ENCODE data around the gene LUC7L2. TPM values are rescaled to one million over a fixed set of nuclear protein-coding genes. Genes with fewer than 3 reads are reported as not detected.

The LUC7L2 gene
- total RNA-seq, 1 donor from 2014 or later = 111 TPM

DNA sequence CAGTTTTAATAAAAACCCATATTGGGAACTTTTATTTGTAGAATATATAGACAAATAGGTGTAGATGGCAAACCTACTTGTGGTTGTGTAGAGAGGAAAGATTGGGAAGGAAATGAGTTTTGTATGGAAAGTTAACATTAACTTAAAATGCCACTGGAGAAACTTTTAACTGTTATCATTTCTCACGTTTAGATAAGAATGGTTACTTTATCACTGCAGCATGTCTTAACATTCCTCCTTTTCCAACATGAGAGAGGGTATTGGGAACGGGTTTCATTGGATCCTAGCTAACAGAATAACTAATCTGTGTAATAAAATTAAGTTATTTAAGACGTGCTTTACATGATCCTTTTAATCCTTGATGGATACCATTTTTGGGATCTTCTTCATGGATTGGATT is 1.8 kb downstream of the LUC7L2 start:
- H3F3A ChIP-seq (ENCODE audit: low read depth) = peaks cover 33% of the 10 kb centered on the region
- H3K27ac Mint-ChIP-seq = peak overlapping the region; percentile 46
- peaks cover 81% of the 10 kb centered on the region for H3K79me2 ChIP-seq (ENCODE audit: low read depth)
- no peaks in the 10 kb centered on the region for H3K9me3 Mint-ChIP-seq
- peak overlapping the region; percentile 80 for H3K9ac ChIP-seq
- H3K4me3 Mint-ChIP-seq = peak overlapping the region; percentile 98
- TF ChIP-seq, protein P1, sequence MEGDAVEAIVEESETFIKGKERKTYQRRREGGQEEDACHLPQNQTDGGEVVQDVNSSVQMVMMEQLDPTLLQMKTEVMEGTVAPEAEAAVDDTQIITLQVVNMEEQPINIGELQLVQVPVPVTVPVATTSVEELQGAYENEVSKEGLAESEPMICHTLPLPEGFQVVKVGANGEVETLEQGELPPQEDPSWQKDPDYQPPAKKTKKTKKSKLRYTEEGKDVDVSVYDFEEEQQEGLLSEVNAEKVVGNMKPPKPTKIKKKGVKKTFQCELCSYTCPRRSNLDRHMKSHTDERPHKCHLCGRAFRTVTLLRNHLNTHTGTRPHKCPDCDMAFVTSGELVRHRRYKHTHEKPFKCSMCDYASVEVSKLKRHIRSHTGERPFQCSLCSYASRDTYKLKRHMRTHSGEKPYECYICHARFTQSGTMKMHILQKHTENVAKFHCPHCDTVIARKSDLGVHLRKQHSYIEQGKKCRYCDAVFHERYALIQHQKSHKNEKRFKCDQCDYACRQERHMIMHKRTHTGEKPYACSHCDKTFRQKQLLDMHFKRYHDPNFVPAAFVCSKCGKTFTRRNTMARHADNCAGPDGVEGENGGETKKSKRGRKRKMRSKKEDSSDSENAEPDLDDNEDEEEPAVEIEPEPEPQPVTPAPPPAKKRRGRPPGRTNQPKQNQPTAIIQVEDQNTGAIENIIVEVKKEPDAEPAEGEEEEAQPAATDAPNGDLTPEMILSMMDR (IDR thresholded peaks at IDR 0.05) = no peak
- no peak for TF ChIP-seq EZH2phosphoT487 (IDR thresholded peaks at IDR 0.05)
- TF ChIP-seq EZH2 (IDR thresholded peaks at IDR 0.05) = no peak
- H3K4me2 ChIP-seq = peak overlapping the region; percentile 91
- H3K27ac ChIP-seq = peak overlapping the region; percentile 78
- peaks cover 11% of the 10 kb centered on the region for H3K36me3 Mint-ChIP-seq
- no peak for DNase-seq (ENCODE audit: low spot score)
- H3K4me1 ChIP-seq = peaks cover 19% of the 10 kb centered on the region
- no peaks in the 10 kb centered on the region for H3K9me3 ChIP-seq (ENCODE audit: low read depth)
- H2AFZ ChIP-seq (replicated peaks) = no peak overlapping the region
- peak overlapping the region; percentile 84 for H3K4me3 ChIP-seq
- peaks cover 23% of the 10 kb centered on the region for H3K4me1 Mint-ChIP-seq
- H3K36me3 ChIP-seq = no peaks in the 10 kb centered on the region
- no peaks in the 10 kb centered on the region for H3K27me3 ChIP-seq
- H4K20me1 ChIP-seq (ENCODE audit: low read depth) = peaks cover 50% of the 10 kb centered on the region
- peaks cover 5% of the 10 kb centered on the region for H3K27me3 Mint-ChIP-seq (ENCODE audit: insufficient read depth, low read depth)

DNA sequence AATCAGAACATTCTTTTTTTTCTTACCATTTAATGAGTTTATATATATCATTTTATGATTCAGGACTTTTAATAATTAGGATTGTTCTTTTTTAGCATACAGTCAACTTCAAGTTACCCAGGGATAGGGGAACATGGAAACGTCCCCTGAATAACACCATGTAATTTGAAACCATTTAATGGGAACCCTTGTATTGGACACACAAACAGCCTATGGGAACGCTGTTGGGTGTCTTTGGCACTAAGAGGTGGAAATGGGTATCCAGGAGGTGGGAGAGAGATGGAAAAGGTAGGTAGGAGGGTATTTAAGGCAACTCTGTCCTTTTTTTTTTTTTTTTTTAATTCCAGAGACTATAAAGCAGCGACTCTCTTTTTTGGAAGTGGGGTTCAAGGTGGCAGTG is 2.6 kb downstream of the LUC7L2 start:
- TF ChIP-seq, protein P1 (IDR thresholded peaks at IDR 0.05) = no peak
- TF ChIP-seq EZH2 (IDR thresholded peaks at IDR 0.05) (no peak), EZH2phosphoT487 (IDR thresholded peaks at IDR 0.05) (no peak)
- Histone ChIP-seq H3K4me1 (peaks cover 19% of the 10 kb centered on the region), H4K20me1 (ENCODE audit: low read depth) (peaks cover 57% of the 10 kb centered on the region), H3K4me3 (peak overlapping the region; percentile 84), H3K36me3 (no peaks in the 10 kb centered on the region), H3K4me2 (peak overlapping the region; percentile 91), H3K27me3 (no peaks in the 10 kb centered on the region), H2AFZ (replicated peaks) (no peak overlapping the region), H3K9ac (no peak overlapping the region), H3K9me3 (ENCODE audit: low read depth) (no peaks in the 10 kb centered on the region), H3F3A (ENCODE audit: low read depth) (peaks cover 33% of the 10 kb centered on the region), H3K79me2 (ENCODE audit: low read depth) (peaks cover 86% of the 10 kb centered on the region), H3K27ac (no peak overlapping the region)
- peak; percentile 53 for DNase-seq (ENCODE audit: low spot score)
- Mint-ChIP-seq H3K4me3 (peak overlapping the region; percentile 19), H3K27me3 (ENCODE audit: insufficient read depth, low read depth) (peaks cover 5% of the 10 kb centered on the region), H3K27ac (no peak overlapping the region), H3K4me1 (peaks cover 23% of the 10 kb centered on the region), H3K36me3 (peaks cover 11% of the 10 kb centered on the region), H3K9me3 (no peaks in the 10 kb centered on the region)

DNA sequence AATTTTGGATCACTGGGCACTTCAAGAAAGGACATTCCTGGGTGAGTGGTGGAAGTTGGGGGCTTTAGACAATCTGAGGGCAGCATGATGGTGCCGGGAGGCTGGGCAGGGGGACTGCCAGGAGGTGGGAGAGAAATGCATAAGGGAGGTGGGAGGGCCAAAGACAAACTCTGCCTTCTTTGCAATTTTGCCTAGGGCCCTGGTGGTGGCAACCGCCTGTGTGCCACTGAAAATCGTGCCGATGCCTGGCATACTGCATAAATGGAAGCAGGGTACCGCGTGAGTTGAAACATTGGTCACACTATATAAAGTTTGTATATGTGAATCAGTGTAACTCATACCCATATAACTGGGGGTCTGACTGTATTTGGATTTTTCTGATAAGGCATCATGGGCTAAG is 3.3 kb downstream of the LUC7L2 start:
- Histone ChIP-seq H3K4me3 (no peak overlapping the region), H4K20me1 (ENCODE audit: low read depth) (peaks cover 63% of the 10 kb centered on the region), H3F3A (ENCODE audit: low read depth) (peaks cover 33% of the 10 kb centered on the region), H3K36me3 (no peaks in the 10 kb centered on the region), H3K9ac (no peak overlapping the region), H2AFZ (replicated peaks) (no peak overlapping the region), H3K27me3 (no peaks in the 10 kb centered on the region), H3K79me2 (ENCODE audit: low read depth) (peaks cover 86% of the 10 kb centered on the region), H3K4me2 (peak overlapping the region; percentile 91), H3K9me3 (ENCODE audit: low read depth) (no peaks in the 10 kb centered on the region), H3K27ac (no peak overlapping the region), H3K4me1 (peaks cover 19% of the 10 kb centered on the region)
- no peak for DNase-seq (ENCODE audit: low spot score)
- H3K36me3 Mint-ChIP-seq = peaks cover 17% of the 10 kb centered on the region
- TF ChIP-seq EZH2 (IDR thresholded peaks at IDR 0.05) (no peak), EZH2phosphoT487 (IDR thresholded peaks at IDR 0.05) (no peak)
- TF ChIP-seq, protein P1 (IDR thresholded peaks at IDR 0.05) = no peak
- H3K27me3 Mint-ChIP-seq (ENCODE audit: insufficient read depth, low read depth) = peaks cover 5% of the 10 kb centered on the region
- H3K4me3 Mint-ChIP-seq = peak overlapping the region; percentile 5
- no peaks in the 10 kb centered on the region for H3K9me3 Mint-ChIP-seq
- H3K27ac Mint-ChIP-seq = peak overlapping the region; percentile 30
- peaks cover 25% of the 10 kb centered on the region for H3K4me1 Mint-ChIP-seq

All from neural progenitor cell (in vitro differentiated cells).